IgD-negative memory B cell (primary cell): ENCODE data around the gene MOCS1. TPM values are rescaled to one million over a fixed set of nuclear protein-coding genes. Genes with fewer than 3 reads are reported as not detected.
A peak's percentile ranks its signal among the peaks of the same experiment; 100 is the strongest.
"Not testable (repeated sequence)": the region's sequence is repeated elsewhere in the genome, so short reads cannot be mapped to it uniquely, and the experiment has no call there.

Experiments
- H3K27ac Mint-ChIP-seq, 3 donors: one replicate each; pipeline ENCODE4 v1.8.0; 2020 to 2022; ENCODE audit warnings: mild to moderate bottlenecking in 3 of 3, mixed read lengths in 3 of 3, moderate library complexity in 1 of 3
- H3K27me3 Mint-ChIP-seq: one replicate; pipeline ENCODE4 v1.8.0; 2021; ENCODE audit warnings: mixed read lengths
- H3K36me3 Mint-ChIP-seq: one replicate; pipeline ENCODE4 v1.8.0; 2020; ENCODE audit warnings: mild to moderate bottlenecking, mixed read lengths
- H3K4me1 Mint-ChIP-seq, 3 donors: one replicate each; pipeline ENCODE4 v1.8.0; 2020 to 2022; ENCODE audit warnings: mixed read lengths in 3 of 3, mild to moderate bottlenecking in 1 of 3
- H3K4me3 Mint-ChIP-seq, 4 donors: one replicate each; pipeline ENCODE4 v1.8.0; 2020 to 2022; ENCODE audit warnings: mild to moderate bottlenecking in 4 of 4, mixed read lengths in 4 of 4, moderate library complexity in 3 of 4
- H3K9me3 Mint-ChIP-seq, 3 donors: one replicate each; pipeline ENCODE4 v1.8.0; 2020 to 2021; ENCODE audit warnings: mixed read lengths in 3 of 3, mild to moderate bottlenecking in 1 of 3
- polyA plus RNA-seq: library from polyadenylated mRNA; unstranded; fragments of 300-500 nt; fragmentation: Illumina TruSeq; gene quantifications from one replicate; pipeline ENCODE4 v1.2.3, GENCODE V29; 2021

MOCS1 gene
- polyA plus RNA-seq = 0.19 TPM

DNA sequence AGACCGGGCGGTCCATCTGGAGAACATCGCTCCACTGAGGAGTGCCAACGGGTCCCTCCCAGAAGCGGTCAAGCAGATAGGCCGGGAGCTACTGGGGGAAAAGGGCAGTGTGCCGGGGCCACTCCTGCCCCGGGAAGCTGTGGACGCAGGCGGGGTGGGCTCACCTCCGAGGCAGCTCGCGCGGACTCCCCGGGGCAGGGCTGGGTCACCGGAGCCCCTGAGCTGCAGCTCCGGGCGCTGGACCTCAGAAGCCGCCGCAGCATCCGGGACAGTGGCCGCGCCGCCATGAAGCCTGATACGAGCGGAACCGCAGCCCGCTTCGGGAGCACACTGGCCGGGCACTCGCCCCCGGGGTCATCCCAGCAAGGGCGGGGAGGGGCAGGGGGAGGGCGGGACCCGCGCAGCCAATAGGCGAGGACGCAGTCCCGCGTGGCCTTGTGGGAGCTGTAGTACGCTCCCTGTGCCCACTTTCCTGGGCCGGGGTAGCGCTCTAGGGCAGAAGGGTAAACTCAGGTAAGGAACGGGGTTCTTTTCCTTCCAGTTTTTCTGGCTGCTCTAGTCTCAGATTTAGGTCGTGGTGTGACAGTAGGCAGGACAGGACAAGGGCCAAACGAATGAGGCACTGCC, at the start of gene MOCS1:
Gene MOCS1, minus strand, starts transcription at position 332 of the 627 bp plus-strand sequence. Its CDS starts 45 bp downstream, at position 287.
- Mint-ChIP-seq H3K4me3 (peak within 1 kb of the TSS in 3 of 4 donors; percentile 80 to 91 (median 80)), H3K27ac (no peak within 1 kb of the TSS), H3K27me3 (peaks cover 18% of the 10 kb centered on the region), H3K4me1 (peaks cover 0 to 2% (median 2%) of the 10 kb centered on the region in 3 donors), H3K9me3 (no peaks in the 10 kb centered on the region), H3K36me3 (peaks cover 2% of the 10 kb centered on the region)

DNA sequence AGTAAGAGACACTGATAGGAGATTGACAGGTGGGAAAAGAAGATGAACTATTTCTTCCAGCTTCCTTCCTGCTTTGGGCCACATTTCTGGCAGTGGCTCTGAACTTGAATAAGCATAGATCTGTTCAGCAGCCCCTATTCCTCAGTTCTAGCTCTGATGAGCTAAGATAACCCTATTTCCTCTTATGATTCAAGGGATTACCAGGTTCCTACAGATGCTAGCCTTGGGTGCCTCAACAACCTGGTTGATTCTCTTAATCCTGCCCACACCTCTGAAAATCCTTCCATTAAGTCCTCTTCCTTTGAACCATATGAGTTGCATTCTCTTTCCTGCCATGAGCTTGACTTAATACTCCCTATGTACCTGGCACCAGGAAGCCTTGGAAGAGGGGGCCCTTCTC, 49.8 kb upstream of the MOCS1 start:
- no peaks in the 10 kb centered on the region for H3K4me1 Mint-ChIP-seq
- H3K27me3 Mint-ChIP-seq = peaks cover 5% of the 10 kb centered on the region
- no peak overlapping the region for H3K27ac Mint-ChIP-seq
- no peaks in the 10 kb centered on the region for H3K36me3 Mint-ChIP-seq
- no peaks in the 10 kb centered on the region for H3K9me3 Mint-ChIP-seq
- H3K4me3 Mint-ChIP-seq = no peak overlapping the region

DNA sequence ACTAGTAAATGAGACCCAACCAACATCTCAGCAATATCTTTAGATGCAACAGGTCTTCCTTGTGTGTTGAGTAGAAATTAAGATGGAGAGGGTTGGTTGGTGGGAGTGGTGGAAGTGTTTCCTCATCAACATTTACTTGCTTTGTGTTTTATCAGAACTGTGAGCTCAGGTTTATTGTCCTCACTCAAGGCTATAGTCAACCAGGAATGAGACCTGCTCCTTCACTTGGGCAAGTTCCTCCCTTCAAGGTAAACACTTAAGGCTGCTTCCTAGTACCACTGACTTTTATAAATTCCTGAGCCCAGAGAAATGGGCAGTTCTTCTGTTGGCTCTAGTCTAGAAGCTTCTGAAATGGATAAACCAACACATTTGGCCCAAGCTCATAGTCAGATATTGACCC, 48.9 kb upstream of the MOCS1 start:
- no peaks in the 10 kb centered on the region for H3K36me3 Mint-ChIP-seq
- peaks cover 5% of the 10 kb centered on the region for H3K27me3 Mint-ChIP-seq

DNA sequence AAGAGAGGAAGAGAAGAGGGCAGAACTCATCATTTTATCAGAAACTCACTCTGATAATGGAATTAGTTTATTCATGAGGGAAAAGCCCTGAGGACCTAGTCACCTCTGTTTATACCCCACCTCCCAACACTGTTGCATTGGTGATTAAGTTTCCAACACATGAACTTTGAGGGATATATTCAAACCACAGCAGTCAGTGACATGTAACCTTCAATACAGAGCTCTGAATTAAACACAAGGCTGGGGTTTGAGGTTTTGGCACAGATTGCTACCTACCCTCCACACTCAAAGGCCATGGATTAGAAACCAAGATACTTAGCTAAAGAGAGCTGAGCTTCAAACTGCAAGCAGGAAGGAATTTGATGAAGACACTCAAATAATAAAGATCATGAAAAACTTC, 48.5 kb upstream of the MOCS1 start:
- Mint-ChIP-seq H3K9me3 (no peaks in the 10 kb centered on the region), H3K4me3 (no peak overlapping the region), H3K36me3 (no peaks in the 10 kb centered on the region), H3K27ac (no peak overlapping the region), H3K27me3 (peaks cover 5% of the 10 kb centered on the region), H3K4me1 (no peaks in the 10 kb centered on the region)

More for the DNA sequence above, 48.9 kb upstream of the MOCS1 start:
- Mint-ChIP-seq H3K4me1 (no peaks in the 10 kb centered on the region), H3K9me3 (no peaks in the 10 kb centered on the region), H3K4me3 (no peak overlapping the region), H3K27ac (no peak overlapping the region)

DNA sequence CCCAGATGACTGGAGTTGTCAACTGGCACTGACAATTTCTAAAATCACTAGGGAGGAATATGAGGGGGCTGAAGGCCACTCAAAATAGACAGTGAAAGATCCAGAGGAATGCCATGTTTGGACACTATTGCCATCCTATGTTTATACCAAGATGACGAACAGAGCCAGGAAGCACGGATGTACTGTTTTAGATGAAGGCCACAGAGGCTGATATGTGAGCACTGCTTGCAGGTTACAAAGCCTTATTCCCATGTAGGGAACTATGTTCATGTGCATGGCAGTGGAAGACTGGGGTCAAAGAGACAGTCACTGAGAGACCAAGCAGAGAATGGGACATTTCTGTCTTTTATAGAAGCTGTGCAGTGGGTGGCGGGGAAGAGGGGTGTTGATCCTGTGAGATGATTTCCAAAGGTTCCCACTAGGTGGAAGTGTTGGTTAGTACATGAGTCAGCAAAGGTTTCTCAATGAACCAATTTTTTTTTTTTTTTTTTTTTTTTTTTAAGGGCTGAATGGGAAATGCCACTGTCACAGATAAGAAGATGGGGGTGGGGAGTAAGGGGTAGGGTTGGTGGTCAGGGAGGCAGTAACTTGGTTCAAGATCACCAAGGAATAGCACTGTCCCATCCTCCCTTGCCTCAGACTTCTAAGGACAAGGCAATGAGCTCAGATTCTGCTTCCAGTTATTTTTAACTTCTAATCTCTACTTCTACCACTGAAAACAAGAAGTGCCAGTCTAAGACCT, 46.7 kb upstream of the MOCS1 start:
- Mint-ChIP-seq H3K36me3 (no peaks in the 10 kb centered on the region), H3K27ac (peak overlapping the region in 1 of 3 donors; percentile 59), H3K9me3 (no peaks in the 10 kb centered on the region), H3K4me1 (no peaks in the 10 kb centered on the region), H3K4me3 (no peak overlapping the region), H3K27me3 (peaks cover 5% of the 10 kb centered on the region)

DNA sequence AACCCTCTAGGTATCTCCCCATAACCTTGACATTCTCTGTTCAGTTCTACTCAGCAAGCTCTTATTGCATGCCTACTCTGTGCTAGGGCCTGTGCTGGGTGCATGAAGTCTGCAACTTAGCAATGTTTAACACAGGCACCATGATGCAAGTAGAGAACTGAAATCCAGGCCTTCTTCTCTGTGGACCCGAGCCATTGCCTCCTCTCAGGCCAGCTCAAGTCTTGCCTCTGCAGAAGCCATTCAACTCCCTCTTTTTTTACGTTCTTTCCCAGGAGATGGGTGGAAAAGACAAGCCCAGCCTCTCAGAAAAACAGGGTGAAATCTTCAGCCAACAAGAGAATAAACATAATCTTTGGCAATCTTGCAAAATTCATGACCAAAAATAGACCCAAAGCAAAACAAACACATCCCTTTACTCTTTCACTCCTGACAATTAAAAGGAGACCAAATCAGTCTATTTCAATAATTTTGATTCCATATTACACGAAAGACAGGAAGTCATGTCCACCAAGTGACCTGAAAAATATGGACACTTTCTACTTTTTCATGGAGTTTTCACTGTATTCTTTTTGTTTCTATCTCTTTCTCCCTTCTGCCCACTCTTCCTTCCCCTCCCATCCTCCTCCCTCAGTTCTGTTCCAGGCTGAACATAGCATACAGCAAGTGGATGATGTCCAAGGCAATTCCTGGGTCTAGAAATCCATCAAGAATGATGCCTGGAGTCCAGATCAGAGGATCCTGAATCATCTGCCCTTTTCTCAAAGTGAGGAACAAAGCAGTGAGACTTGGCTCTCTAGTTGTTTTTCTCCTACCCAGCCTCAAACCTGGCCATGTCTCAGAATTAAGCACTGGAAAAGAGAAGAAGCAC, 45.4 kb upstream of the MOCS1 start:
- Mint-ChIP-seq H3K9me3 (peaks cover 0 to 2% (median 0%) of the 10 kb centered on the region in 3 donors), H3K27me3 (peaks cover 5% of the 10 kb centered on the region), H3K4me1 (no peaks in the 10 kb centered on the region), H3K36me3 (no peaks in the 10 kb centered on the region), H3K4me3 (no peak overlapping the region), H3K27ac (no peak overlapping the region)

DNA sequence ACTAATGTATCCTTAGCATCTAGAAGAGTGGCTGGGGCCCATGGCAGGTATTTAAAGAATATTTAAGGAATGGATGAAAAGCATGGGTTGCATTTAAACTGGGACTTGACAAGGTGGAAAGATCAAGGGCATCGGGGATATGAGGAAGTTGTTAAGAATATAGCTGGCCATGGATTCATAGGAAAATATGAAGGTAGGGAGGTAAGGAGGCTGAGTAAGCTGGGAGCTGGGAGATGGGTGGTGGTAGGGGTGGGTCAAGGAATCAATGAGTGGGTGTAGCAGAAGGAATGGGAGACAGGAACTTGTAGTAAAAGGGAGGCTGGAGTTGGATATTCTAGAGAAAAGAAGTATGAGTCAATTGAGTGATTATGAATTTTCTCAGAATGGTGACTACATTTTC, 44.0 kb upstream of the MOCS1 start:
- Mint-ChIP-seq H3K27ac (no peak overlapping the region), H3K27me3 (peaks cover 2% of the 10 kb centered on the region), H3K9me3 (peaks cover 0 to 2% (median 0%) of the 10 kb centered on the region in 3 donors), H3K36me3 (no peaks in the 10 kb centered on the region), H3K4me3 (no peak overlapping the region), H3K4me1 (no peaks in the 10 kb centered on the region)

DNA sequence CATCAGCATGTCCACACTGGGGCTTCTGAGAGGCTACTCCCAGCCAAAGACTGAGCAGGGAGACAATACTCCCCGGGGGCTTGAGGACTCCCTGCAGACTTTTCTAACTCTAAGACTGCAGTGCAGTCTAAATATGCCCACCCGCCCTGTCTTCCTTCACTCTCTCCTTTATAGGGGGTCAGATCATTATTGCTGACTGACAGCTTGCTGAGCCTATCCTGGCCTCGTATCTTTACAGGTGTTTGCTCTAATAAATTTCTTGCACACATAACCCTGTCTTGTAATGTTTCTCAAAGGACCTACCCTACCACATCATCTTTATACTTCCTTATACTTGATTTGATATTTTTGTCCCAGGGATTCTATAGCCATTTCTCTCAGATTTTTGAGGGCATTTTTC, 39.4 kb upstream of the MOCS1 start:
- Mint-ChIP-seq H3K4me1 (no peaks in the 10 kb centered on the region), H3K27me3 (peaks cover 1% of the 10 kb centered on the region), H3K9me3 (peaks cover 0 to 2% (median 0%) of the 10 kb centered on the region in 3 donors), H3K36me3 (no peaks in the 10 kb centered on the region), H3K27ac (no peak overlapping the region), H3K4me3 (no peak overlapping the region)

DNA sequence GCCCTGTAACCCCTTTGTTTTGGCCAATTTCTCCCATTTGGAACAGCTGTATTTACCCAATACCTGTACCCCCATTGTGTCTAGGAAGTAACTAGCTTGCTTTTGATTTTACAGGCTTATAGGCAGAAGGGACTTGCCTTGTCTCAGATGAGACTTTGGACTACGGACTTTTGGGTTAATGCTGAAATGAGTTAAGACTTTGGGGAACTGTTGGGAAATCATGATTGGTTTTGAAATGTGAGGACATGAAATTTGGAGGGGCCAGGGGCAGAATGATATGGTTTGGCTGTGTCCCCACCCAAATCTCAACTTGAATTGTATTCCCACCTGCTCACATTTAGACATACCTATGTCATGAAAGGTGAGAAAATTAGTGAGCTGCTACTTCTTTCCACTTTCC, 38.5 kb upstream of the MOCS1 start:
- not testable (repeated sequence) for H3K27ac Mint-ChIP-seq, H3K4me1 Mint-ChIP-seq, H3K4me3 Mint-ChIP-seq, H3K27me3 Mint-ChIP-seq, H3K36me3 Mint-ChIP-seq, H3K9me3 Mint-ChIP-seq

DNA sequence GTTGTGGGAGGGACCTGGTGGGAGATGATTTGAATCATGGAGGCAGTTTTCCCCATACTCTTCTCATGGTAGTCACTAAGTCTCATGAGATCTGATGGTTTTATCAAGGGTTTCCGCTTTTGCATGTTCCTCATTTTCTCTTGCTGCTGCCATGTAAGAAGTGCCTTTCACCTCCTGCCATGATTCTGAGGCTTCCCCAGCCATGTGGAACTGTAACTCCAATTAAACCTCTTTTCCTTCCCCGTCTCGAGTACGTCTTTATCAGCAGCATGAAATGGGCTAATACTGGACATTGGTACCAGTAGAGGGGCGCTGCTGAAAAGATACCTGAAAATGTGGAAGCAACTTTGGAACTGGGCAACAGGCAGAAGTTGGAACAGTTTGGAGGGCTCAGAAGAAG, 36.9 kb upstream of the MOCS1 start:
- not testable (repeated sequence) for H3K9me3 Mint-ChIP-seq, H3K27me3 Mint-ChIP-seq, H3K36me3 Mint-ChIP-seq, H3K27ac Mint-ChIP-seq, H3K4me3 Mint-ChIP-seq, H3K4me1 Mint-ChIP-seq

DNA sequence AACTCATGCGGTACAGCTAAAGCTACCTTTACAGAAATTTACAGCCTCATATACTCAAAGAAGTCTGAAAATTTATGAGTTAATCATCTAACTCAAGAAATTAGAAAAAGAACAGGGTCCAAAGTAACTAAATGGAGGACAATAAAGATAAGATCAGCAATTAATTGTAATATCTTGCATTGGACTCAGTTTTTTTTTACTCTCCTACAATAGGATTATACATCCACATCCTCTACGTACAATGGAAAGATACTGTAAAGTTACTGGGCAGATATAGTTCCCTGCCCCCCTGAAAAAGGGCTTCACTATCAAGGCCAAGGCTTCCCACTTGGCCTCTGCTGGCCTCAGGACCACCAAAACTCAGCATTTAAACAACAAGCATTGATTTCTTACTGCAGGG, 31.5 kb upstream of the MOCS1 start:
- H3K27me3 Mint-ChIP-seq = peaks cover 9% of the 10 kb centered on the region
- no peak overlapping the region for H3K27ac Mint-ChIP-seq
- H3K4me3 Mint-ChIP-seq = no peak overlapping the region
- H3K9me3 Mint-ChIP-seq = no peaks in the 10 kb centered on the region
- no peaks in the 10 kb centered on the region for H3K4me1 Mint-ChIP-seq
- H3K36me3 Mint-ChIP-seq = no peaks in the 10 kb centered on the region

DNA sequence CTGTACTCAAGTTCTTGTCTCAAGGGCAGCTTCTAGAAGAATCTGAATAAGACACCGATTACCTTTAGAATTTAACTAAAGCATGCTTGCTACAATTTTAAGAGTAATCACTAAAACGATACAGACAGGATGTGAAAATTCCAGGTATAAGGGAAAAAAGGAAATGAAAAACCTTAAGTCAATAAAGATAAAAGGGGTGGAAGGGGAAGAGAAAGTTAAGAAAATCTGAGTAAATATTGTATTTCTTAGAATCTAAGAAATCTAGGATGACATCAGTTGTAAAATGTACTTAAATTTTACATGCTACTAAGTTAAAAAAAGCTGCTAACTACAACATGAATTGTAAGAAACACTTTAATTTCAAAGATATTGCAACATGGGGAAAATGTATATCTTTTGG, 30.3 kb upstream of the MOCS1 start:
- Mint-ChIP-seq H3K4me3 (no peak overlapping the region), H3K4me1 (no peaks in the 10 kb centered on the region), H3K9me3 (no peaks in the 10 kb centered on the region), H3K27ac (no peak overlapping the region), H3K36me3 (no peaks in the 10 kb centered on the region), H3K27me3 (peaks cover 9% of the 10 kb centered on the region)

DNA sequence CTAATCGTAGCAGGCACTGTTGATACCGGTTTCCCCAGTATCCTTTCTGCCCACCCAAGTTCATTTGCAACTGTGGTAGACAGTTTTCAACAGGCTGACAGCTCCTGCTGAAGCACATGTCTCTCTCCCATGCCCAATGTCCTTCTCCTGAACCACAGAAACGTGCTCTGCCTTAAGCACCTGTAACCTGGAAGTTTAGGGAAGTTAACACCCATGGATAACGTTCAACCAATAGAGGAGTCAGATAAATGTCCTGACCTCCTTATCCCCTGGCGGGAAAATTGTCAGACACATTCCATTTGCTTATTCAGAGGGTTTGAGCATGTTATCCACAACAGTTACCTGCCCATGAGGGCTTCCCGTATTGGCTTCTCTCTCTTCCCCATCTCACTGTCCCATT, 29.8 kb upstream of the MOCS1 start:
- H3K27ac Mint-ChIP-seq = no peak overlapping the region
- peaks cover 9% of the 10 kb centered on the region for H3K27me3 Mint-ChIP-seq
- H3K4me3 Mint-ChIP-seq = no peak overlapping the region
- H3K36me3 Mint-ChIP-seq = no peaks in the 10 kb centered on the region
- H3K9me3 Mint-ChIP-seq = no peaks in the 10 kb centered on the region
- H3K4me1 Mint-ChIP-seq = no peaks in the 10 kb centered on the region

DNA sequence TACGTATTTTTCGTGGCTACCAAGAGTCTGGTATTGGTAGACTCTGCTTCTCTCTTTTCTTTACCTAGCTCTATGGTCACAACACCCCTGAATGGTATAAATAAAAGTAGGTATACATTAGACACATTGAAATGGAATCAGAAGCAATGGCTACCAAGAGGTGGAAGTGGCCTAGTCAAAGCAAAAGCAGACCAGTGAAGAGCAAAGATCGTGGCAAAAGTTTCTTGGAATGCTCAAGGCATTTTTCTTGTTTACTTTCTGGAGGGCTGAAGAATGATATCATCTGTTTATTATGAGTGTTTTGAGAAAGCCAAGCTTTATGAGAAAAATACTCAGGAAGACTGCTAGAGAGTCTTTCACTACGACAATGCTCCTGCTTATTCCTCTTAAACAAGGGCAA, 28.6 kb upstream of the MOCS1 start:
- Mint-ChIP-seq H3K27me3 (peaks cover 8% of the 10 kb centered on the region), H3K36me3 (no peaks in the 10 kb centered on the region), H3K4me3 (no peak overlapping the region), H3K9me3 (peaks cover 0 to 3% (median 2%) of the 10 kb centered on the region in 3 donors), H3K4me1 (no peaks in the 10 kb centered on the region), H3K27ac (no peak overlapping the region)

DNA sequence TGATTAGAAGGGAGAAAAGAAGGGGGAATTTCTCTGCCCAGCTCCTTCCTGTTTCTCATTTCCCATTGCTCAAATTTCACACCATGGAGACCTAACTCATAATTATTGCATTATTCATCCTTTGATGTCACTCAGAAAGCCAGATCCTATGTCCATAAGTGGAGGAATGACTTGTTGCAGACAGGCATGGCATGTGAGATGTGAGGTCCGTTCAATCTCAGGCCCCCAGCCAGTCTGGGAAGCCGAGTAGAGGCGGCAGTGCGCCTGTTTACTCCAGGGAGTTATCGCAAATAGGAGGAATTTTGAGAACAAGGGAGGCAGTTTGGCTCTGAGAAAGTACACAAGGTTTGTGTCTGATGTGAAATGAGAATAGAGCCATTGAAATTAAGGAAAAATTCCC, 26.9 kb upstream of the MOCS1 start:
- Mint-ChIP-seq H3K36me3 (no peaks in the 10 kb centered on the region), H3K27me3 (peaks cover 6% of the 10 kb centered on the region), H3K4me1 (no peaks in the 10 kb centered on the region), H3K4me3 (no peak overlapping the region), H3K9me3 (peaks cover 0 to 6% (median 2%) of the 10 kb centered on the region in 3 donors), H3K27ac (no peak overlapping the region)
